Measurements from ENCODE around the gene CAMK1D.

GRCh38 chr10:12382956-12383531, 33.7 kb downstream of the CAMK1D start:
- no peak for TF ChIP-seq CTCF (IDR thresholded peaks at IDR 0.05)
- no peak for TF ChIP-seq TAF1 (IDR thresholded peaks at IDR 0.05; ENCODE audit: borderline replicate concordance, low read depth, low read length)
- no peak for TF ChIP-seq FOXM1 (IDR thresholded peaks at IDR 0.05; ENCODE audit: low read depth)
- TF ChIP-seq SMC3 (IDR thresholded peaks at IDR 0.05; ENCODE audit: low read depth, low read length): no peak
- TF ChIP-seq POLR2AphosphoS5 (IDR thresholded peaks at IDR 0.05; ENCODE audit: low read depth, low read length): no peak
- no peak for TF ChIP-seq FOSL2 (IDR thresholded peaks at IDR 0.05; ENCODE audit: borderline replicate concordance, low read depth)

All from SK-N-SH (cell line).